ENCODE measurements around the gene MAP1S. TPM values are rescaled to one million over a fixed set of nuclear protein-coding genes. Genes with fewer than 3 reads are reported as not detected.

Gene MAP1S
- total and polyA plus RNA-seq, 2 of the 13 experiments (the other 11 are each of a cell fraction or from before 2014, with no cell fraction given): 3.8 to 7.3 TPM

DNA sequence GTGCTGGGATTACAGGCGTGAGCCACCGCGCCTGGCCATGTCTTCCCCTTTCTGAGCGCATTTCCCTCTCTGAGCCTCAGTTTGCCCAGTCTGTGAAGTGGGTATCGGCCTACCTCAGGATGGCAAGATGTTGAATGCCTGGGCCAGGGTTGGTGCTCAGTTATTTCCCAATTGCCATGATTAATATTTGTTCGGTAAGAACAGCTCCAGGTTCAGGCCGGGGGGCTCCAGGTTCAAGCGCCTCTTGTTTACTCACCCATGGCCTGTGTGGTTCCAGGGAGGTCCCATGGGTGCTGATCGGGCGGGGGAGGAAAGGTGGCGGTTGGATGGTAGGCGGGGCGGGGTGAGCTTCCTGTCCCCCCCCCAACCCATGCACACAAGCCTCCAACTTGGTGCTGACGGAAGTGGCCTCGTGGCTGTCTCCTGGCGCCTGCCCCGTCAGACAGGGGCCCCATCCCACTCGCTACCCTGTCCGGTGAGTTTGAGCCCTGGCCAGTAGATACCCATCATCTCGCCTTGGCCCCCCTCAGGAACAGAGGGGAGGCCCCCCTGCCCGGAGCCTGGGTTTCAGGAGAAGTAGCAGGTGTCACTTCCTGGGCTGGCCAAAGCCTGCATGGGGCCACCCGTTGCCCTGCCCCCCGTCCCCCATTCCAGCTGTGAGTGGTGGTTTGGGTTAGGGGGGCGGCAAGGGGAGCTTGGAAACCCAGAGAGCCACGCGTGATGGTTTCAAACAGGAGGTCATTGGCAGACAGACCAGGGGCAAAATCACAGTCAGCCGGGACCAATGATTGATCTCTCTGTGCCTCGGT lies 32.0 kb downstream of the MAP1S start, which contains the start of gene FCHO1 (continued):
- TF ChIP-seq MYC (CRISPR knock-in tag; IDR thresholded peaks at IDR 0.05; ENCODE audit: borderline replicate concordance) (peak; percentile 16; the same call in 1 of the 2 replicates), ZNF136 (CRISPR knock-in tag; IDR thresholded peaks at IDR 0.05; ENCODE audit: low read depth) (0 out of 2 replicates have a peak, but pooled peaks have one; percentile 56), GABPB1 (CRISPR knock-in tag; IDR thresholded peaks at IDR 0.05) (peak; percentile 78), MBD4 (IDR thresholded peaks at IDR 0.05; ENCODE audit: borderline replicate concordance, low read length) (no peak), HDAC1 (CRISPR knock-in tag; IDR thresholded peaks at IDR 0.05) (no peak), DNMT1 (CRISPR knock-in tag; IDR thresholded peaks at IDR 0.05) (no peak), ZNF747 (CRISPR knock-in tag; IDR thresholded peaks at IDR 0.05; ENCODE audit: borderline replicate concordance) (0 out of 2 replicates have a peak, but pooled peaks have one; percentile 58), NFKBIZ (CRISPR knock-in tag; IDR thresholded peaks at IDR 0.05) (no peak)
- TF ChIP-seq, protein P1, sequence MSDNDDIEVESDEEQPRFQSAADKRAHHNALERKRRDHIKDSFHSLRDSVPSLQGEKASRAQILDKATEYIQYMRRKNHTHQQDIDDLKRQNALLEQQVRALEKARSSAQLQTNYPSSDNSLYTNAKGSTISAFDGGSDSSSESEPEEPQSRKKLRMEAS (IDR thresholded peaks at IDR 0.05): peak; percentile 45; the same call in 1 of the 2 replicates
- TF ChIP-seq, protein P2, sequence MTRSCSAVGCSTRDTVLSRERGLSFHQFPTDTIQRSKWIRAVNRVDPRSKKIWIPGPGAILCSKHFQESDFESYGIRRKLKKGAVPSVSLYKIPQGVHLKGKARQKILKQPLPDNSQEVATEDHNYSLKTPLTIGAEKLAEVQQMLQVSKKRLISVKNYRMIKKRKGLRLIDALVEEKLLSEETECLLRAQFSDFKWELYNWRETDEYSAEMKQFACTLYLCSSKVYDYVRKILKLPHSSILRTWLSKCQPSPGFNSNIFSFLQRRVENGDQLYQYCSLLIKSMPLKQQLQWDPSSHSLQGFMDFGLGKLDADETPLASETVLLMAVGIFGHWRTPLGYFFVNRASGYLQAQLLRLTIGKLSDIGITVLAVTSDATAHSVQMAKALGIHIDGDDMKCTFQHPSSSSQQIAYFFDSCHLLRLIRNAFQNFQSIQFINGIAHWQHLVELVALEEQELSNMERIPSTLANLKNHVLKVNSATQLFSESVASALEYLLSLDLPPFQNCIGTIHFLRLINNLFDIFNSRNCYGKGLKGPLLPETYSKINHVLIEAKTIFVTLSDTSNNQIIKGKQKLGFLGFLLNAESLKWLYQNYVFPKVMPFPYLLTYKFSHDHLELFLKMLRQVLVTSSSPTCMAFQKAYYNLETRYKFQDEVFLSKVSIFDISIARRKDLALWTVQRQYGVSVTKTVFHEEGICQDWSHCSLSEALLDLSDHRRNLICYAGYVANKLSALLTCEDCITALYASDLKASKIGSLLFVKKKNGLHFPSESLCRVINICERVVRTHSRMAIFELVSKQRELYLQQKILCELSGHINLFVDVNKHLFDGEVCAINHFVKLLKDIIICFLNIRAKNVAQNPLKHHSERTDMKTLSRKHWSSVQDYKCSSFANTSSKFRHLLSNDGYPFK (CRISPR knock-in tag; IDR thresholded peaks at IDR 0.05; ENCODE audit: borderline replicate concordance): 0 out of 2 replicates have a peak, but pooled peaks have one; percentile 43
- TF ChIP-seq, protein P3, sequence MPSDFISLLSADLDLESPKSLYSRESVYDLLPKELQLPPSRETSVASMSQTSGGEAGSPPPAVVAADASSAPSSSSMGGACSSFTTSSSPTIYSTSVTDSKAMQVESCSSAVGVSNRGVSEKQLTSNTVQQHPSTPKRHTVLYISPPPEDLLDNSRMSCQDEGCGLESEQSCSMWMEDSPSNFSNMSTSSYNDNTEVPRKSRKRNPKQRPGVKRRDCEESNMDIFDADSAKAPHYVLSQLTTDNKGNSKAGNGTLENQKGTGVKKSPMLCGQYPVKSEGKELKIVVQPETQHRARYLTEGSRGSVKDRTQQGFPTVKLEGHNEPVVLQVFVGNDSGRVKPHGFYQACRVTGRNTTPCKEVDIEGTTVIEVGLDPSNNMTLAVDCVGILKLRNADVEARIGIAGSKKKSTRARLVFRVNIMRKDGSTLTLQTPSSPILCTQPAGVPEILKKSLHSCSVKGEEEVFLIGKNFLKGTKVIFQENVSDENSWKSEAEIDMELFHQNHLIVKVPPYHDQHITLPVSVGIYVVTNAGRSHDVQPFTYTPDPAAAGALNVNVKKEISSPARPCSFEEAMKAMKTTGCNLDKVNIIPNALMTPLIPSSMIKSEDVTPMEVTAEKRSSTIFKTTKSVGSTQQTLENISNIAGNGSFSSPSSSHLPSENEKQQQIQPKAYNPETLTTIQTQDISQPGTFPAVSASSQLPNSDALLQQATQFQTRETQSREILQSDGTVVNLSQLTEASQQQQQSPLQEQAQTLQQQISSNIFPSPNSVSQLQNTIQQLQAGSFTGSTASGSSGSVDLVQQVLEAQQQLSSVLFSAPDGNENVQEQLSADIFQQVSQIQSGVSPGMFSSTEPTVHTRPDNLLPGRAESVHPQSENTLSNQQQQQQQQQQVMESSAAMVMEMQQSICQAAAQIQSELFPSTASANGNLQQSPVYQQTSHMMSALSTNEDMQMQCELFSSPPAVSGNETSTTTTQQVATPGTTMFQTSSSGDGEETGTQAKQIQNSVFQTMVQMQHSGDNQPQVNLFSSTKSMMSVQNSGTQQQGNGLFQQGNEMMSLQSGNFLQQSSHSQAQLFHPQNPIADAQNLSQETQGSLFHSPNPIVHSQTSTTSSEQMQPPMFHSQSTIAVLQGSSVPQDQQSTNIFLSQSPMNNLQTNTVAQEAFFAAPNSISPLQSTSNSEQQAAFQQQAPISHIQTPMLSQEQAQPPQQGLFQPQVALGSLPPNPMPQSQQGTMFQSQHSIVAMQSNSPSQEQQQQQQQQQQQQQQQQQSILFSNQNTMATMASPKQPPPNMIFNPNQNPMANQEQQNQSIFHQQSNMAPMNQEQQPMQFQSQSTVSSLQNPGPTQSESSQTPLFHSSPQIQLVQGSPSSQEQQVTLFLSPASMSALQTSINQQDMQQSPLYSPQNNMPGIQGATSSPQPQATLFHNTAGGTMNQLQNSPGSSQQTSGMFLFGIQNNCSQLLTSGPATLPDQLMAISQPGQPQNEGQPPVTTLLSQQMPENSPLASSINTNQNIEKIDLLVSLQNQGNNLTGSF (CRISPR knock-in tag; IDR thresholded peaks at IDR 0.05): no peak
- TF ChIP-seq, protein P4, sequence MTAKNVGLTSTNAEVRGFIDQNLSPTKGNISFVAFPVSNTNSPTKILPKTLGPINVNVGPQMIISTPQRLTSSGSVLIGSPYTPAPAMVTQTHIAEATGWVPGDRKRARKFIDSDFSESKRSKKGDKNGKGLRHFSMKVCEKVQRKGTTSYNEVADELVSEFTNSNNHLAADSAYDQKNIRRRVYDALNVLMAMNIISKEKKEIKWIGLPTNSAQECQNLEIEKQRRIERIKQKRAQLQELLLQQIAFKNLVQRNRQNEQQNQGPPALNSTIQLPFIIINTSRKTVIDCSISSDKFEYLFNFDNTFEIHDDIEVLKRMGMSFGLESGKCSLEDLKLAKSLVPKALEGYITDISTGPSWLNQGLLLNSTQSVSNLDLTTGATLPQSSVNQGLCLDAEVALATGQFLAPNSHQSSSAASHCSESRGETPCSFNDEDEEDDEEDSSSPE (CRISPR knock-in tag; IDR thresholded peaks at IDR 0.05): no peak
- TF ChIP-seq, protein P5, sequence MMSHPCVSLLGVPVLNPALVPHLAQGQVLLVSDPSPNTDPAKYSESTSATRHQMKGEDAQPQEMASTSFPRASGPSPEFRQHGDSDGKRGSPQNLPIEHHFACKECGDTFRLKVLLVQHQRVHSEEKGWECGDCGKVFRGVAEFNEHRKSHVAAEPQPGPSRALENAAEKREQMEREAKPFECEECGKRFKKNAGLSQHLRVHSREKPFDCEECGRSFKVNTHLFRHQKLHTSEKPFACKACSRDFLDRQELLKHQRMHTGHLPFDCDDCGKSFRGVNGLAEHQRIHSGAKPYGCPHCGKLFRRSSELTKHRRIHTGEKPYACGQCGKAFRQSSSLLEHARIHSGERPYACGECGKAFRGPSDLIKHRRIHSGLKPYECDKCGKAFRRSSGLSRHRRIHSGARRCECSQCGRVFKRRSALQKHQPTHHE (CRISPR knock-in tag; IDR thresholded peaks at IDR 0.05; ENCODE audit: borderline replicate concordance): no peak
- TF ChIP-seq, protein P6, sequence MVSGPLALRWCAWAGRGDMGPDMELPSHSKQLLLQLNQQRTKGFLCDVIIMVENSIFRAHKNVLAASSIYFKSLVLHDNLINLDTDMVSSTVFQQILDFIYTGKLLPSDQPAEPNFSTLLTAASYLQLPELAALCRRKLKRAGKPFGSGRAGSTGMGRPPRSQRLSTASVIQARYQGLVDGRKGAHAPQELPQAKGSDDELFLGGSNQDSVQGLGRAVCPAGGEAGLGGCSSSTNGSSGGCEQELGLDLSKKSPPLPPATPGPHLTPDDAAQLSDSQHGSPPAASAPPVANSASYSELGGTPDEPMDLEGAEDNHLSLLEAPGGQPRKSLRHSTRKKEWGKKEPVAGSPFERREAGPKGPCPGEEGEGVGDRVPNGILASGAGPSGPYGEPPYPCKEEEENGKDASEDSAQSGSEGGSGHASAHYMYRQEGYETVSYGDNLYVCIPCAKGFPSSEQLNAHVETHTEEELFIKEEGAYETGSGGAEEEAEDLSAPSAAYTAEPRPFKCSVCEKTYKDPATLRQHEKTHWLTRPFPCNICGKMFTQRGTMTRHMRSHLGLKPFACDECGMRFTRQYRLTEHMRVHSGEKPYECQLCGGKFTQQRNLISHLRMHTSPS (CRISPR knock-in tag; IDR thresholded peaks at IDR 0.05; ENCODE audit: low read depth): 0 out of 2 replicates have a peak, but pooled peaks have one; percentile 16
